Measurements from ENCODE around the gene CIB2.

The CIB2 gene

DNA sequence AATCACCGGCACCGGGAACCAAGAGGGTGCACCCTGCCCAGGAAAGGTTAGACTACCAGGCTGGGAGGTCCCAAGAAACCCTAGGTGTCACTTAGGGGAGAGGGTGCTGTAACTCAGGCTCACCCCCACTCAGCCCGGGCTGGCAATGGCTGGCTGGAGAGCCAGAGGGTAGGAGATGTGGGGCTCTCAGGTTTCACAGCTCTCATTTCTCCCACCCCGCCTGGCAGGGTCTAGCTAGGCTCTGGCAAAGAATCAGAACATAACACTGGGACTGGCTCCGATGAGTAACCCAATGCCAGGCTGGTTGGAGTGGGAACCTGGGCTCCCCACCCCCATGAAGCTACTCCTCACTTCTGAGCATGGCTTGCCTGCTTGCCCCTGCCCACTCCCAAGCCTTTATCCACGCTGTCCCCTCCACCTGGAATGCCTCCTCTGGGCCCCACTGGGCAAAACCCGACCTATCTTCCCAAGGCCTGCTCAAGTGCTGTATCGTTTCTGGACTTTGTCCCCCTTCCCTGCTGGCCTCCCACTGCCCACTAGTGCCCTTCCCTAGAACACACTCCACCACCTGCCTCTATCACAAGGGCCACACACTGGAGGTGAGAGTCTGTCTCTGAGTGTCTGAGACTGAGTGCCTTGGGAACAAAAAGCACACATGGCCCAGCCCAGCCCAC lies 2.0 kb downstream of the CIB2 start:
- H3K36me3 ChIP-seq: no peaks in the 10 kb centered on the region

DNA sequence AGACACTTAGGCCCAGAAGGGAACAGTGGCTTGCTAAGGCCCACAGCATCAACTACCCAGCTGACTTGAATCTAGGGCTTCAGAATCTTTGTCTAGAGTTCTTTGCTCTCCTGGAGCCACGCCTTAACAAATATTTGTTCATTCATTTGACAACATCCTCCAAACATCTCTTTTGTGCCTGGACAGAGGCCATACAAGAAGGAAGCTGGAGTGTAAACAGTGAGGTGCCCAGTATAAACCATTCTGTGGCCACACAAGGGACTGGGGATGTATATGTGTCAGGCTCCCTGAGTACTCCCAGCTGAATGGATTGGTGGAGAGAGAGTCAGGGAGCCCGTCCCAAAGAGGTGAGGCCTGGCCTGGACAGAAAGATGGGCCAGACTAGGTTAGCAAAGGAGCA lies 3.4 kb downstream of the CIB2 start:
- Histone ChIP-seq H3K27me3 (peaks cover 18% of the 10 kb centered on the region), H3K4me1 (ENCODE audit: control insufficient read depth in 1 of 2, insufficient read depth in 1 of 2, low read depth in 1 of 2, low read length in 1 of 2) (peaks cover 6 to 12% of the 10 kb centered on the region in 2 experiments), H3K9me3 (no peaks in the 10 kb centered on the region), H3K4me3 (ENCODE audit: low read depth in 1 of 2, low read length in 1 of 2) (no peak overlapping the region), H3K27ac (no peak overlapping the region), H3K36me3 (no peaks in the 10 kb centered on the region)
- TF ChIP-seq, protein P1, sequence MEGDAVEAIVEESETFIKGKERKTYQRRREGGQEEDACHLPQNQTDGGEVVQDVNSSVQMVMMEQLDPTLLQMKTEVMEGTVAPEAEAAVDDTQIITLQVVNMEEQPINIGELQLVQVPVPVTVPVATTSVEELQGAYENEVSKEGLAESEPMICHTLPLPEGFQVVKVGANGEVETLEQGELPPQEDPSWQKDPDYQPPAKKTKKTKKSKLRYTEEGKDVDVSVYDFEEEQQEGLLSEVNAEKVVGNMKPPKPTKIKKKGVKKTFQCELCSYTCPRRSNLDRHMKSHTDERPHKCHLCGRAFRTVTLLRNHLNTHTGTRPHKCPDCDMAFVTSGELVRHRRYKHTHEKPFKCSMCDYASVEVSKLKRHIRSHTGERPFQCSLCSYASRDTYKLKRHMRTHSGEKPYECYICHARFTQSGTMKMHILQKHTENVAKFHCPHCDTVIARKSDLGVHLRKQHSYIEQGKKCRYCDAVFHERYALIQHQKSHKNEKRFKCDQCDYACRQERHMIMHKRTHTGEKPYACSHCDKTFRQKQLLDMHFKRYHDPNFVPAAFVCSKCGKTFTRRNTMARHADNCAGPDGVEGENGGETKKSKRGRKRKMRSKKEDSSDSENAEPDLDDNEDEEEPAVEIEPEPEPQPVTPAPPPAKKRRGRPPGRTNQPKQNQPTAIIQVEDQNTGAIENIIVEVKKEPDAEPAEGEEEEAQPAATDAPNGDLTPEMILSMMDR (IDR thresholded peaks at IDR 0.05): no peak

More for the DNA sequence above, 2.0 kb downstream of the CIB2 start:
- TF ChIP-seq, protein P1 (IDR thresholded peaks at IDR 0.05): no peak
- Histone ChIP-seq H3K27me3 (peaks cover 18% of the 10 kb centered on the region), H3K27ac (no peak overlapping the region), H3K4me1 (ENCODE audit: control insufficient read depth in 1 of 2, insufficient read depth in 1 of 2, low read depth in 1 of 2, low read length in 1 of 2) (peaks cover 11 to 12% of the 10 kb centered on the region in 2 experiments), H3K9me3 (no peaks in the 10 kb centered on the region), H3K4me3 (ENCODE audit: low read depth in 1 of 2, low read length in 1 of 2) (no peak overlapping the region)

DNA sequence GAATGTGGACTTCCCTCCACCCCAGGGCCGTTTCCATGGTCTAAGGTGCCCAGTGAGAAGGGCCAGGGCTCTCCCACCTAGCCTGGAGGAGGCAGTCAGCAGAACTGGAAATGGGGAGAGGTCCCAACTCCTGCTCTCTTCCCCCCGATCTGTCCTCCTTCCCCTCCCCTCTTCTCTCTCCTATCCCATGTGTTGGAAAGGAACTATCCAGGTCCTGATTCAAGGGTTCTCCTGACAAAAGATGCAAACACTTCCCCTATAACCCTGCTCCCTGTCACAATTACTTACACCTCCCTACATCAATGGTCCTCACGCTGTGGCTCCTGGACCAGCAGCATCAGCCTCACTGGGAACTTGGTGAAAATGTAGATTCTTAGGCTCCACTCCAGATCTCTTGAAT lies 6.0 kb downstream of the CIB2 start:
- Histone ChIP-seq H3K4me1 (ENCODE audit: control insufficient read depth in 1 of 2, insufficient read depth in 1 of 2, low read depth in 1 of 2, low read length in 1 of 2) (no peaks in the 10 kb centered on the region), H3K27me3 (peaks cover 10% of the 10 kb centered on the region), H3K4me3 (ENCODE audit: low read depth in 1 of 2, low read length in 1 of 2) (no peak overlapping the region), H3K9me3 (no peaks in the 10 kb centered on the region), H3K27ac (no peak overlapping the region), H3K36me3 (no peaks in the 10 kb centered on the region)
- TF ChIP-seq, protein P1 (IDR thresholded peaks at IDR 0.05): no peak

DNA sequence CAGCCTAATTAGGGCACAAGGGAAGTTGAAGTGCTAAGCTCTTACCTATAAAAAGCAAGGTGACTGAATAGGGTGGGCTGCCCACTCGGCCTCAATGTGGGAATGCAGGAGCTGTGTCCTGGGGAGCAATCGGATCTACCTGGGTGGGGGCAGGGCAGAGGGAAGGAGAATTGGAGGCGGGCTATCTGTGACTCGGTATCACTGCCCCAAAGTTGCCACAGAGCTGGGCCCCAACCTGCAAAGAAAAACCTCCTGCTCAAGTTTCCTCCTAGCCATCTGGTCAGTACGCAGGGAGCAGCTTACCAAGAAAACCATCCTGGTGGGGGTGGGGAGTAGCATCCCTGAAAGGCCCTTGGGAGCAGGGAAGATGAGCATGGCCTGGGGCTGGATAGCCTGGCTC lies 10.7 kb downstream of the CIB2 start:
- H3K36me3 ChIP-seq: no peaks in the 10 kb centered on the region
- TF ChIP-seq, protein P1 (IDR thresholded peaks at IDR 0.05): no peak
- H3K4me3 ChIP-seq (ENCODE audit: low read depth in 1 of 2, low read length in 1 of 2): no peak overlapping the region
- no peaks in the 10 kb centered on the region for H3K4me1 ChIP-seq (ENCODE audit: control insufficient read depth in 1 of 2, insufficient read depth in 1 of 2, low read depth in 1 of 2, low read length in 1 of 2)
- no peaks in the 10 kb centered on the region for H3K27me3 ChIP-seq
- H3K9me3 ChIP-seq: no peaks in the 10 kb centered on the region
- H3K27ac ChIP-seq: no peak overlapping the region

DNA sequence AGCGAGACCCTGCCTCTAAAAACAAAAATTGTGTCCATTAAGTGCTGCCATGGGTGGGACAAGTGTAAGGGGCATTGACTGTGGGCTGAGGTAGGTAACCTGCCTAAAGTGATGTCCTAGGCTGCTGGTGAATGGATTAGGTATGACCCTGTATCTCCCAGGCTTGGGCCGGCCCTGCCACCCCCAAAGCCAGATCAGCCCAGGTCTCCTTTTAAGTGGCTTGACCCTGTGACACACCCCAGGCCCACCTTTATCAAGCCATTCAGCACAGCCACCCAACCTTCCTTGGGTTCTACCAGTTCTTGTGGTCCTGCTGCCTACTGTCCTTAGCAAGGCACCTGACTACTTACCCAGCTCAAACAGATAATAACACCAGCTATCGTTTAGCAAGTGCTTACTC lies 18.7 kb downstream of the CIB2 start:
- no peaks in the 10 kb centered on the region for H3K27me3 ChIP-seq
- no peak overlapping the region for H3K27ac ChIP-seq
- no peaks in the 10 kb centered on the region for H3K9me3 ChIP-seq
- no peaks in the 10 kb centered on the region for H3K36me3 ChIP-seq
- TF ChIP-seq, protein P1 (IDR thresholded peaks at IDR 0.05): no peak
- peaks cover 4 to 7% of the 10 kb centered on the region in 2 experiments for H3K4me1 ChIP-seq (ENCODE audit: control insufficient read depth in 1 of 2, insufficient read depth in 1 of 2, low read depth in 1 of 2, low read length in 1 of 2)
- H3K4me3 ChIP-seq (ENCODE audit: low read depth in 1 of 2, low read length in 1 of 2): no peak overlapping the region
